ENCODE measurements around the gene TYK2.
"Not testable (repeated sequence)": the region's sequence is repeated elsewhere in the genome, so short reads cannot be mapped to it uniquely, and the experiment has no call there.

The TYK2 gene

DNA sequence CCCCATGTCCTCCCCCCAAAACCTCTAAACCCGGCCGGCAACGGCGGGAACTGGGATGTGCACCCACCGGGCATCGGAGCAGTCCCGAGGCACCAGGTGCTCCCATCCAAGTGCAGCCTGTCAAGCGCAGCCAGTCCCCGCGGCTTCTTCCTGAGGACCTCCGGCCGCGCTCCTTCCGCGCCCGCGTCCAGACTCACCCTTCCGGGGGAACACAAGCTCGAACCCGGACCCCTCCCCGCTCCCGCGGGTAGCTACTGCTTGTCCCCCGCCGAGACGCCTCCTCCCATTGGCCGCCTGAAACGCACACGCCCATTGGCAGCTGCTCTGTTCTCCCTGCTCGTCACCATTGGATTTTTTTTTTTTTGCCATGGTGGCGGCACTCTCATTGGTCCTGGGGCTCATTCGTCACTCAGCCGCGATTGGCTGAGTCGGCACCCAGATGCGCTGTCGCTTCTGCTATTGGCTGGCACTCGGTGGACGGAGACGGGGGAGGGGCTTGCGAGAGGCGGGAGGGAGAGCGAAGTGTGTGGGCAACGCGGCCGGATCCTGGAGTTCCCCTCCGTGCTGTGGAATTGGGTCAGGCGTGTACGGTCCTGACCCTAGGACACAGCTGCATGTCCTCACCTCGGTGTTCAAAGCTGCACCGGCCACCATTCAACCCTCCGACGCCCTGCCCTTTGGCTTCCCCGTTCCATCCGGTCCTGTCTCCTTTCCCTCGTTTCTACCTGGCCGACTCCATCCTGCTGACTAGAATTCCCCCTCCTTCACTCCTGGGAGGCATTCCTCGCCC is at the start of gene TYK2:
TSS of gene TYK2 (minus strand) at position 260 of the 790 bp plus-strand sequence. CDS start 2,166 bp downstream, outside the sequence.
- peak; percentile 91 to 93 for DNase-seq (ENCODE audit: low read depth in 2 of 2)

GRCh38 chr19:10428996-10429381 is 48.6 kb upstream of the TYK2 start:
- no peak for DNase-seq (ENCODE audit: low read depth in 2 of 2)

DNA sequence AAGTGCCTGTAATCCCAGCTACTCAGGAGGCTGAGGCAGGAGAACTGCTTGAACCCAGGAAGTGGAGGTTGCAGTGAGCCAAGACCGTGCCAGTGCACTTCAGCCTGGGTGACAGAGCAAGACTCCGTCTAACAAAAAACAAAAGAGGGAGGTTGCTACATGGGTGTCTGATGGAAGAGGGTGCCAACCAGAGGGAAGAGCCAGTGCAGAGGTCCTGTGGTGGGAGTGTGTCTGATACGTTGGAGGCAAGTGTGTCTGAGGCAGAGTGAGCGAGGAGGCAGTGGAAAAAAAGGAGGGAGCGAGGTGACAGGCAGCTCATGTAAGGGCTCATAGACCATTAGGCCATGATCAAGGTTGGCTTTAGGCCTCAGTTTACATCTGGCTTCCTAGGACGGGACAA is 46.8 kb upstream of the TYK2 start:
- no peak for DNase-seq (ENCODE audit: low read depth in 2 of 2)

GRCh38 chr19:10424011-10424637 is 43.8 kb upstream of the TYK2 start:
- DNase-seq (ENCODE audit: low read depth in 2 of 2) = no peak

- DNase-seq (ENCODE audit: low read depth in 2 of 2) = no peak
Measured at GRCh38 chr19:10422846-10423245, 42.5 kb upstream of the TYK2 start.

GRCh38 chr19:10422046-10422461 is 41.7 kb upstream of the TYK2 start:
- DNase-seq (ENCODE audit: low read depth in 2 of 2) = no peak

DNA sequence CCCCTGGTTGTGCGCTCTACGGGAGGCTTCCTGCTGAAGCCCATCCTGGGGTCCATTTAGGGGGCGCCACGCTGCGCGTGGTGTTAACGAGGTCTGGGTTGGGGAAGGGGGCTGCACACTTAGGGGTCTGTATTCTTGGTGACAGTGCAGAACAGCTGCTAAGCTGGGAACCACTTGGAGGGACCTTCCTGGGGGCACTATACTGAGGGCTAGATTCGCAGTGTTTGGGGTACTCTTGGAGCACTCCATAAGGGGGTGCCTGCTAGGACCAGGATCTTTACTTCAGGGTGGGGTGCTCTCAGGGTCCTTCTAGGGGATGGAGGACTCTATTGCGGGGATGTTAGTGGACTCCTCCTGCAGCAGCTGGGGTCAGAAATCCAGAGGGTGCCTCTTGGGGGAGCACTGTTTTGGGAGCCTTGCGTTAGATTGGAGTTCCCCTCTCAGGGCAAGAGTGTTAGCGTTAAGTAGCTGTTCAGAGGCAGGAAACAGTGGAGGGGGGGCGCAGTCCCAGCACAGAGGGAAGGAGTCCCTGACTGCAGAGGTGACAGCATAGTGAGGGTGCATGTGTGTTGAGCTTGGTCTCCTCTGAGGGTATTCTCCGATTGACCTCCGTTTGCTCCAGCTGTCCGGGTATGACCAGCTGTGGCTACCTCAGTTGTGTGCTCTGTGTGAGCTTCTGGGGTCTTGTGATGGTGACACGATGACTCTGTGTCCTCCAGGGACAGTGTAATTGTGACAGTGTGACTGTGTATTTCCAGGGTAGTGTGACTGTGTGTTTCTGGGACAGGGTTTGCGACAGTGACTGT is 41.1 kb upstream of the TYK2 start:
- no peak for DNase-seq (ENCODE audit: low read depth in 2 of 2)

- no peak for DNase-seq (ENCODE audit: low read depth in 2 of 2)
Measured at GRCh38 chr19:10420444-10421239, 40.3 kb upstream of the TYK2 start, which contains the start of gene PDE4A. Gene PDE4A (plus strand): TSS chr19:10420538. CDS start chr19:10420765, 227 bp downstream.

- DNase-seq (ENCODE audit: low read depth in 2 of 2) = no peak
Measured at GRCh38 chr19:10419646-10420443, 39.5 kb upstream of the TYK2 start.

DNA sequence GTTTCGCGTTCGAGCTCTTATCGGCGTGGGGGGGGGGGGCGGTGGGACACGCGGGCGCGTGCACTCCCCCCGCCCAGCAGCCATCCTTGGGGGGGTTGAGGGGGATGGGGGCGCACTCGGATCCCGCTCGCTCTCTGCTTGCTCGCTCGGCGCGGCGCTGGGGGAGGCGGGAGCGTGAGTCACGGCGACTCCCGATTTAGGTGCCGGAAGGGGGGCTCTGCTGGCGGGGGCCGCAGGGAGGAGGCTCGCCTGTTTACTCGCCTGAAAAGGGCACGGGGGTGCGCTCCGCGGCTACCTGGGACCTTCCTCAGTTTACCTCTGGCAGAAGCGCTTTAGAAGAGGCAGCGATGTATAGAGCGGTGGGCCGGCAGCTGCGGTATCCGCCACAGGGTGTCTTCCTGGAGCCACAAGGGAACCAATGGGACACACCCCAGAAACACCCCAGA is 38.9 kb upstream of the TYK2 start:
- DNase-seq (ENCODE audit: low read depth in 2 of 2) = no peak

DNA sequence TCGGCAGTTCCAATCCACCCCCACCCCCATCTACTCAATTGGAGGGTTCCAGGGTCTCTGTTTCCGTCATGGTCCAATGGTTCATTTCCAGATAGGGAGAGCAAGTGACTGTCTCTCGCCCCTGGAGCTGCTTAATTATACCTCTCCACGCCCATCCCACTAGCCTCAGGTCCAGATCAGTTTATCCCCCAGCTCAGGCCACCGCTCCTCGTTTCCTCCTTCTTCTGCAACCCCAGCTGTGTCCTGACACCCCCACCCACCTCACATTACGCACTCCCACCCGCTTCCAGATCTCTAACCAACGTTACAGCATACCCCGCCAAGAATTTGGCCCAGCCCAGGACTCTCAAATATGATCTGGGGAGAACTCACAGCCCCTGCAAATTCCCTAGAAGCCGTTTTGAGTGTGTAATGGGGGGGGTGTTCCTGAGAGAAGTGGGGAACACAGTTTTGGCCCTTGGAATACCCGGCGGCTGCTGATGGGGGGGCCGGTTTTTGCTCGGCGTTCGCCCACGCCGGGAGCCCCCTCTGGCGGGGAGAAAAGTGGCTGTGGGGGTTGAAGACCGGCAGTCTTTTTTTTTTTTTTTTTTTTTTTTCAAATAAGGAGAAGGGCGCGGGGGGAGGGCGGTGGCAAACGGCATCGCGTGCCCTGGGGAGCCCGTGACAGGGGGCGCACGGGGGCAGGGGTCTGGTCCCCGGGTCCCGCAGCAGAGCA is 38.3 kb upstream of the TYK2 start:
- no peak for DNase-seq (ENCODE audit: low read depth in 2 of 2)

DNA sequence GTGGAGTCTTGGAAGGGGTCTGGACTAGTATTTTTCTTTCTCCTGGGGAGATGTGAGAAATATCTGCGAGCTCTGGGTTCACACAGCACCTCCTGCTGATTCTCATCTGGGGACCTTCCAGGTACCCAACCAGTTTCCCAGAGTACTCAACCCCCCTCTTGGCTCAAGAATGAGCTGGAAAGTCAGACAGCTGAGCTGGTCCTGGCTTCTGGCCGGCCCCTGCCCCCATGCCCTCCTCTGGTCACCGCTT is 37.8 kb upstream of the TYK2 start:
- DNase-seq (ENCODE audit: low read depth in 2 of 2) = no peak

- no peak for DNase-seq (ENCODE audit: low read depth in 2 of 2)
Measured at GRCh38 chr19:10417541-10418234, 37.3 kb upstream of the TYK2 start.

- peak; percentile 82 to 83 for DNase-seq (ENCODE audit: low read depth in 2 of 2)
Measured at GRCh38 chr19:10416380-10417257, 36.2 kb upstream of the TYK2 start.

DNA sequence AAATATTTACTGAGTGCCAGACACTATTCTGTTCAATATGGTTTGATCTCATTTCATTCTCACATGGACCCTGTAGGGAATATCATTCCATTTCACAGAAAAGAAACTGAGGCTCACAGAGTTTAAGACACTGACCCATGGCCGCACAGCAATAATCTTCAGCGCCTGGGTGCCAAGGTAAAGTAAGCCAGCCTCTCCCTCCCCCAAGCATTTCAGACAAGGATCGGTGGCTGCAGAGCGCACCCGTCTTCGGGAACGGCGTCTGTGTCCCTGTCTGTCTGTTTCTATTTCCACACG is 35.7 kb upstream of the TYK2 start:
- DNase-seq (ENCODE audit: low read depth in 2 of 2) = no peak

- DNase-seq (ENCODE audit: low read depth in 2 of 2) = no peak
Measured at GRCh38 chr19:10412257-10412977, 32.0 kb upstream of the TYK2 start.

DNA sequence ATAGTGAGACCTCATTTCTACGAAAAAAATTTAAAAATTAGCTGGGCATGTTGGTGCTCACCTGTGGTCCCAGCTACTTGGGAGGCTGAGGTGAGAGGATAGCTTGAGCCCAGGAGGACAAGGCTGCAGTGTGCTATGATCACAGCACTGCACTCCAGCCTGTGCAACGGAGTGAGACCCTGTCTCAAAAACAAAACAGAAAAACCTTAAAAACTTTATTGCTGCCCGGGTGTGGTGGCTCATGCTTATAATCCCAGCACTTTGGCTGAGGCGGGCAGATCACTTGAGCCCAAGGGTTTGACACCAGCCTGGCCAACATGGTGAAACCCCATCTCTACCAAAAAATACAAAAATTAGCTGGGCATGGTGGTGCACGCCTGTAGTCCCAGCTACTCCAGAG is 30.9 kb upstream of the TYK2 start:
- not testable (repeated sequence) for DNase-seq (ENCODE audit: low read depth in 2 of 2)
